Neural cell (in vitro differentiated cells): Measurements from ENCODE around the gene THRB.

Experiments used
- CTCF ChIP-seq: fragments of 450-650 bp; IDR thresholded peaks from 2 replicates; pipeline ENCODE4 v1.5.1; 2014; ENCODE audit warnings: antibody characterized with exemption, mild to moderate bottlenecking, moderate library complexity; ENCODE audit not compliant: poor library complexity, severe bottlenecking
- EP300 ChIP-seq: fragments of 450-650 bp; conservative IDR thresholded peaks from 2 replicates; pipeline ENCODE4 v1.6.1; 2014; ENCODE audit warnings: antibody characterized with exemption, mild to moderate bottlenecking, moderate library complexity; ENCODE audit not compliant: poor library complexity, severe bottlenecking
- EZH2 ChIP-seq: fragments of 200-600, 300-800 bp; shearing (Covaris generic), sonication (generic); IDR thresholded peaks from 2 replicates; pipeline ENCODE4 v1.6.1; 2014; ENCODE audit warnings: antibody characterized with exemption, low read length, borderline replicate concordance, mild to moderate bottlenecking; ENCODE audit not compliant: insufficient read depth, poor library complexity, severe bottlenecking
- POLR2AphosphoS5 ChIP-seq: IDR thresholded peaks from 2 replicates; pipeline ENCODE4 v1.6.1; 2012
- TAF1 ChIP-seq: IDR thresholded peaks from 2 replicates; pipeline ENCODE4 v1.6.1; 2012; ENCODE audit warnings: low read depth

DNA sequence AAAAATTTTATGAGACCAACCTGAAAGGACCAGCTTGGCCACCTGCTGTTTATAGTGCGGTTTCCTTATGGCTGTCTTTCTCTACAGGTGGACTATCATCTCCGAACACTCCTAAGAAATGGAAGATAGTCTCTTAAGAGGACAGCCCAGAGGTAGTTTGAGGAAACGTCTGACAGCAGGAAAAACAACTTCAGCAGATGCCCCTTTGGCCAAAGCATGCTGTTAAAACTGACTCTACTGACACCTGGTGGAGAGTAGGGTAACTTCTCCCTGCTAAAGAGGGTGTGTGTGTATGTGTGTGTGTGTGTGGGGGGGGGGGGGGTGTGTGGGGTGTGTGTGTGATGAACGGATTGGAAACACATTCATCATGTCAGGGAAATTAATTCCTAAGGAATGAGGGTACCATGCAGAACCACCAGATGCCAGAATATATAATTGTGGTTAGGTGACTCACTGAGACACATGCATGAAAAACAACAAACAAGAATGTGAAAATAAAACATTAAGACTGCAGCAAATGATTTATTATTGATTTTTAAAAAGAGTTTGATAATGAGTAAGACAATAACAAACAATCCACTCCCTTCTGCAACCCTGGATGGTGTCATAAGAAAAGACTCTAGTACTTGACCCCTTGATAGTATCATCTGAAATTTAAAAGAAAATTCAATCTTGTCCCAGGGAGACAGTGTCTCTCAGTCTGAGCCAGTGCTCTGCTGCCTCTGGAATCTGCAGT, 256.5 kb downstream of the THRB start:
- TF ChIP-seq TAF1 (no peak), POLR2AphosphoS5 (no peak), EZH2 (no peak), CTCF (peak; percentile 70), EP300 (no peak)
